NT2/D1 (cell line): ENCODE measurements around the gene LIN37.

ENCODE experiments used
- SUZ12 ChIP-seq: IDR thresholded peaks from 2 replicates; pipeline ENCODE4 v1.6.1; 2011; ENCODE audit not compliant: insufficient read length, insufficient read depth; ENCODE audit errors: extremely low read depth
- YY1 ChIP-seq: IDR thresholded peaks from 2 replicates; pipeline ENCODE4 v1.6.1; 2011; ENCODE audit not compliant: insufficient read length, insufficient read depth
- ZNF274 ChIP-seq: IDR thresholded peaks from 2 replicates; pipeline ENCODE4 v1.6.1; 2011; ENCODE audit warnings: mild to moderate bottlenecking, low read depth, low read length

- TF ChIP-seq YY1 = no peak
- no peak for TF ChIP-seq SUZ12
- TF ChIP-seq ZNF274 = no peak
These were observed 5.4 kb downstream of the LIN37 start for GRCh38 chr19:35753634-35754369.
